Dermis blood vessel endothelial cell (primary cell): Measurements from ENCODE around the gene AMELY. TPM values are rescaled to one million over a fixed set of nuclear protein-coding genes. Genes with fewer than 3 reads are reported as not detected.

Experiments
- total RNA-seq: library from RNA; depleted of rRNA; stranded (reverse); fragments of >200 nt; gene quantifications from 2 replicates; pipeline ENCODE4 v1.2.3, GENCODE V29; 2014

The AMELY gene
- total RNA-seq, 1 donor from 2014 or later = not detected

Other genes starting within 250 kb of the AMELY start
- not detected in 2 replicates for gene TBL1Y, start 1.1 kb downstream of the AMELY start, total RNA-seq